HEK293 (cell line): ENCODE data around the gene LIPJ.

Experiments
- CTCF ChIA-PET: fragments of 350-600 bp; formaldehyde crosslinking; extraction: SDS; loops from one replicate; lab custom pipeline; 2021; ENCODE audit warnings: antibody characterized with exemption; lab: Yijun Ruan, JAX
- POLR2A ChIA-PET: fragments of 300-600 bp; formaldehyde crosslinking; extraction: SDS; loops from one replicate; lab custom pipeline; 2020; ENCODE audit warnings: antibody characterized with exemption, inconsistent platforms; lab: Yijun Ruan, JAX
- H3K27ac ChIP-seq: fragments of 200-500 bp; sonication (Bioruptor generic); 2 replicates; pipeline ENCODE4 v1.5.1; 2014; ENCODE audit warnings: low read depth, low read length, control low read depth, inconsistent platforms; ENCODE audit errors: extremely low read depth
- H3K36me3 ChIP-seq, 2 experiments: fragments of 200-500 bp in 1 of 2; sonication (Bioruptor generic) in 1 of 2; 1 replicate in 1 of 2; 2 replicates in 1 of 2; pipeline ENCODE4 v1.5.1; 2014 to 2017; ENCODE audit warnings: inconsistent platforms in 2 of 2, low read length in 2 of 2; ENCODE audit not compliant: control insufficient read depth in 2 of 2, insufficient read depth in 1 of 2
- H3K4me1 ChIP-seq: fragments of 200-500 bp; sonication (Bioruptor generic); 2 replicates; pipeline ENCODE4 v1.5.1; 2014; ENCODE audit warnings: mild to moderate bottlenecking, low read length, inconsistent platforms; ENCODE audit not compliant: control insufficient read depth, insufficient read depth
- H3K4me3 ChIP-seq: 2 replicates; pipeline ENCODE4 v1.5.1; 2011; ENCODE audit warnings: low read depth, mild to moderate bottlenecking, control low read depth, low read length, moderate library complexity
- H3K9me3 ChIP-seq: fragments of 200-500 bp; sonication (Bioruptor generic); 2 replicates; pipeline ENCODE4 v1.5.1; 2014; ENCODE audit warnings: low read depth, low read length, inconsistent platforms; ENCODE audit not compliant: control insufficient read depth, insufficient read depth
- GLI4 ChIP-seq: fragments of 450-650 bp; formaldehyde crosslinking; IDR thresholded peaks from 2 replicates; pipeline ENCODE4 v1.5.1; 2016; ENCODE audit warnings: missing biosample characterization, missing genetic modification characterization
- PRDM6 ChIP-seq: fragments of 450-650 bp; formaldehyde crosslinking; IDR thresholded peaks from 2 replicates; pipeline ENCODE4 v1.5.1; 2017; ENCODE audit warnings: missing biosample characterization, missing genetic modification characterization
- SCRT2 ChIP-seq: fragments of 450-650 bp; formaldehyde crosslinking; IDR thresholded peaks from 2 replicates; pipeline ENCODE4 v1.5.1; 2016; ENCODE audit warnings: missing biosample characterization, missing genetic modification characterization
- ZBTB44 ChIP-seq: fragments of 450-650 bp; IDR thresholded peaks from 2 replicates; pipeline ENCODE4 v1.5.1; 2018; ENCODE audit warnings: missing biosample characterization, mild to moderate bottlenecking, missing genetic modification characterization
- ZNF132 ChIP-seq: fragments of 450-650 bp; formaldehyde crosslinking; IDR thresholded peaks from 2 replicates; pipeline ENCODE4 v1.5.1; 2017; ENCODE audit warnings: missing biosample characterization, missing genetic modification characterization, borderline replicate concordance
- ZNF280D ChIP-seq: fragments of 450-650 bp; formaldehyde crosslinking; IDR thresholded peaks from 2 replicates; pipeline ENCODE4 v1.5.1; 2016; ENCODE audit warnings: missing biosample characterization, missing genetic modification characterization
- ZNF391 ChIP-seq: fragments of 450-650 bp; formaldehyde crosslinking; IDR thresholded peaks from 2 replicates; pipeline ENCODE4 v1.5.1; 2016; ENCODE audit warnings: low read depth, missing biosample characterization, missing genetic modification characterization, borderline replicate concordance
- ZNF394 ChIP-seq: fragments of 450-650 bp; formaldehyde crosslinking; IDR thresholded peaks from 2 replicates; pipeline ENCODE4 v1.5.1; 2016; ENCODE audit warnings: missing biosample characterization, missing genetic modification characterization, mild to moderate bottlenecking, moderate library complexity, borderline replicate concordance
- ZNF48 ChIP-seq: fragments of 450-650 bp; formaldehyde crosslinking; IDR thresholded peaks from 2 replicates; pipeline ENCODE4 v1.5.1; 2016; ENCODE audit warnings: missing biosample characterization, missing genetic modification characterization
- ZNF654 ChIP-seq: fragments of 450-650 bp; formaldehyde crosslinking; IDR thresholded peaks from 2 replicates; pipeline ENCODE4 v1.5.1; 2016; ENCODE audit warnings: low read depth, missing biosample characterization, missing genetic modification characterization
- TF ChIP-seq, protein P1 (sequence below): fragments of 450-650 bp; formaldehyde crosslinking; IDR thresholded peaks from 2 replicates; pipeline ENCODE4 v1.5.1; 2016; ENCODE audit warnings: missing biosample characterization, missing genetic modification characterization
- TF ChIP-seq, protein P2 (sequence below): fragments of 450-650 bp; formaldehyde crosslinking; IDR thresholded peaks from 2 replicates; pipeline ENCODE4 v1.5.1; 2016; ENCODE audit warnings: missing biosample characterization, missing genetic modification characterization
- TF ChIP-seq, protein P3 (sequence below): fragments of 450-650 bp; formaldehyde crosslinking; conservative IDR thresholded peaks from 2 replicates; pipeline ENCODE4 v1.5.1; 2016; ENCODE audit warnings: low read depth, missing biosample characterization, missing genetic modification characterization

Gene LIPJ

DNA sequence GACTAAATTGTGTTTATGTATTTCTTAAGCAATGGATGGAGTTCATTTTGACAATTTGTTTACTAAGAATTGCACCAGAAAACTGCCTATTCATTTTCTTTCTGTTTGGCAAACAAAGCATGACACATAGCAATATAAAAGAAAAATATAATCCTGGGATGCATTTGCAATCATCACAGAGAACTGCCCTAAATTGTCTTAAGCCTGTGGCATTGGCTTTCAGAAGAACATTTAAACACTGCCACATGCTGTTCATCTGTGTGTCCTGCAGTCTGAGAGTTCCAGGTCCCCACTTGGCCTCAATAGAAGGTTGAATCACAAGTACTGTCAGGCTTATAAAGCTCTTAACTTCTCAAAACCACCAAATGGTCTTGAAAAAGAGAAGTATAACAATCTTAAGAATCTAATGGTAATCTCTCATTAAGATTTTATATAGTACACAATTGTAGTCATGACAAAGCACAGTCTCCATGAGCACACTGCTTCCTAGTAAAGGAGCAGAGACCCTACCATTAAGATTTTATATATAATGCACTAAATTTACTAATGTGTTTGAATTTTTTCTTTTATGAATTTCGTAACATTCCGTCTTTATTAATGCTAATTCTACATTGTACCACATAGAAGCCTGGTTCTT, 33.3 kb upstream of the LIPJ start:
- no peak overlapping the region for H3K27ac ChIP-seq
- POLR2A ChIA-PET: no interaction called here
- no peaks in the 10 kb centered on the region for H3K9me3 ChIP-seq
- no peak overlapping the region for H3K4me3 ChIP-seq
- no peaks in the 10 kb centered on the region for H3K36me3 ChIP-seq
- CTCF ChIA-PET: interaction anchor here (0.6 to 4.2 kb wide), 20 partner anchors 8 to 868 kb away, joined by 3 to 28 read pairs (median 4); no protein-coding TSS in a partner anchor
- H3K4me1 ChIP-seq: no peaks in the 10 kb centered on the region
- no peak for TF ChIP-seq ZNF391 (tag by site-specific recombination)
- TF ChIP-seq, protein P1, sequence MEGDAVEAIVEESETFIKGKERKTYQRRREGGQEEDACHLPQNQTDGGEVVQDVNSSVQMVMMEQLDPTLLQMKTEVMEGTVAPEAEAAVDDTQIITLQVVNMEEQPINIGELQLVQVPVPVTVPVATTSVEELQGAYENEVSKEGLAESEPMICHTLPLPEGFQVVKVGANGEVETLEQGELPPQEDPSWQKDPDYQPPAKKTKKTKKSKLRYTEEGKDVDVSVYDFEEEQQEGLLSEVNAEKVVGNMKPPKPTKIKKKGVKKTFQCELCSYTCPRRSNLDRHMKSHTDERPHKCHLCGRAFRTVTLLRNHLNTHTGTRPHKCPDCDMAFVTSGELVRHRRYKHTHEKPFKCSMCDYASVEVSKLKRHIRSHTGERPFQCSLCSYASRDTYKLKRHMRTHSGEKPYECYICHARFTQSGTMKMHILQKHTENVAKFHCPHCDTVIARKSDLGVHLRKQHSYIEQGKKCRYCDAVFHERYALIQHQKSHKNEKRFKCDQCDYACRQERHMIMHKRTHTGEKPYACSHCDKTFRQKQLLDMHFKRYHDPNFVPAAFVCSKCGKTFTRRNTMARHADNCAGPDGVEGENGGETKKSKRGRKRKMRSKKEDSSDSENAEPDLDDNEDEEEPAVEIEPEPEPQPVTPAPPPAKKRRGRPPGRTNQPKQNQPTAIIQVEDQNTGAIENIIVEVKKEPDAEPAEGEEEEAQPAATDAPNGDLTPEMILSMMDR (tag by site-specific recombination): 0 out of 2 replicates have a peak, but pooled peaks have one; percentile 41
- TF ChIP-seq SCRT2 (tag by site-specific recombination): peak; percentile 48; the same call in 1 of the 2 replicates
- TF ChIP-seq ZBTB44 (tag by site-specific recombination): peak; percentile 51; the same call in 1 of the 2 replicates
- TF ChIP-seq ZNF654 (tag by site-specific recombination): peak; percentile 92
- TF ChIP-seq ZNF280D (tag by site-specific recombination): no peak
- TF ChIP-seq PRDM6 (tag by site-specific recombination): 0 out of 2 replicates have a peak, but pooled peaks have one; percentile 11
- TF ChIP-seq, protein P2, sequence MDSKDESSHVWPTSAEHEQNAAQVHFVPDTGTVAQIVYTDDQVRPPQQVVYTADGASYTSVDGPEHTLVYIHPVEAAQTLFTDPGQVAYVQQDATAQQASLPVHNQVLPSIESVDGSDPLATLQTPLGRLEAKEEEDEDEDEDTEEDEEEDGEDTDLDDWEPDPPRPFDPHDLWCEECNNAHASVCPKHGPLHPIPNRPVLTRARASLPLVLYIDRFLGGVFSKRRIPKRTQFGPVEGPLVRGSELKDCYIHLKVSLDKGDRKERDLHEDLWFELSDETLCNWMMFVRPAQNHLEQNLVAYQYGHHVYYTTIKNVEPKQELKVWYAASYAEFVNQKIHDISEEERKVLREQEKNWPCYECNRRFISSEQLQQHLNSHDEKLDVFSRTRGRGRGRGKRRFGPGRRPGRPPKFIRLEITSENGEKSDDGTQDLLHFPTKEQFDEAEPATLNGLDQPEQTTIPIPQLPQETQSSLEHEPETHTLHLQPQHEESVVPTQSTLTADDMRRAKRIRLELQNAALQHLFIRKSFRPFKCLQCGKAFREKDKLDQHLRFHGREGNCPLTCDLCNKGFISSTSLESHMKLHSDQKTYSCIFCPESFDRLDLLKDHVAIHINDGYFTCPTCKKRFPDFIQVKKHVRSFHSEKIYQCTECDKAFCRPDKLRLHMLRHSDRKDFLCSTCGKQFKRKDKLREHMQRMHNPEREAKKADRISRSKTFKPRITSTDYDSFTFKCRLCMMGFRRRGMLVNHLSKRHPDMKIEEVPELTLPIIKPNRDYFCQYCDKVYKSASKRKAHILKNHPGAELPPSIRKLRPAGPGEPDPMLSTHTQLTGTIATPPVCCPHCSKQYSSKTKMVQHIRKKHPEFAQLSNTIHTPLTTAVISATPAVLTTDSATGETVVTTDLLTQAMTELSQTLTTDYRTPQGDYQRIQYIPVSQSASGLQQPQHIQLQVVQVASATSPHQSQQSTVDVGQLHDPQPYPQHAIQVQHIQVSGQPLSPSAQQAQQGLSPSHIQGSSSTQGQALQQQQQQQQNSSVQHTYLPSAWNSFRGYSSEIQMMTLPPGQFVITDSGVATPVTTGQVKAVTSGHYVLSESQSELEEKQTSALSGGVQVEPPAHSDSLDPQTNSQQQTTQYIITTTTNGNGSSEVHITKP (tag by site-specific recombination): peak; percentile 22; the same call in 1 of the 2 replicates

GRCh38 chr10:88555190-88555908, 31.2 kb upstream of the LIPJ start:
- POLR2A ChIA-PET: no interaction called here
- Histone ChIP-seq H3K36me3 (no peaks in the 10 kb centered on the region), H3K9me3 (no peaks in the 10 kb centered on the region), H3K4me3 (no peak overlapping the region), H3K4me1 (no peaks in the 10 kb centered on the region), H3K27ac (no peak overlapping the region)
- CTCF ChIA-PET: interaction anchor here (0.6 to 4.2 kb wide), 7 partner anchors 10 to 705 kb away, joined by 3 to 28 read pairs (median 4); no protein-coding TSS in a partner anchor
- TF ChIP-seq GLI4 (tag by site-specific recombination): no peak
- TF ChIP-seq, protein P3, sequence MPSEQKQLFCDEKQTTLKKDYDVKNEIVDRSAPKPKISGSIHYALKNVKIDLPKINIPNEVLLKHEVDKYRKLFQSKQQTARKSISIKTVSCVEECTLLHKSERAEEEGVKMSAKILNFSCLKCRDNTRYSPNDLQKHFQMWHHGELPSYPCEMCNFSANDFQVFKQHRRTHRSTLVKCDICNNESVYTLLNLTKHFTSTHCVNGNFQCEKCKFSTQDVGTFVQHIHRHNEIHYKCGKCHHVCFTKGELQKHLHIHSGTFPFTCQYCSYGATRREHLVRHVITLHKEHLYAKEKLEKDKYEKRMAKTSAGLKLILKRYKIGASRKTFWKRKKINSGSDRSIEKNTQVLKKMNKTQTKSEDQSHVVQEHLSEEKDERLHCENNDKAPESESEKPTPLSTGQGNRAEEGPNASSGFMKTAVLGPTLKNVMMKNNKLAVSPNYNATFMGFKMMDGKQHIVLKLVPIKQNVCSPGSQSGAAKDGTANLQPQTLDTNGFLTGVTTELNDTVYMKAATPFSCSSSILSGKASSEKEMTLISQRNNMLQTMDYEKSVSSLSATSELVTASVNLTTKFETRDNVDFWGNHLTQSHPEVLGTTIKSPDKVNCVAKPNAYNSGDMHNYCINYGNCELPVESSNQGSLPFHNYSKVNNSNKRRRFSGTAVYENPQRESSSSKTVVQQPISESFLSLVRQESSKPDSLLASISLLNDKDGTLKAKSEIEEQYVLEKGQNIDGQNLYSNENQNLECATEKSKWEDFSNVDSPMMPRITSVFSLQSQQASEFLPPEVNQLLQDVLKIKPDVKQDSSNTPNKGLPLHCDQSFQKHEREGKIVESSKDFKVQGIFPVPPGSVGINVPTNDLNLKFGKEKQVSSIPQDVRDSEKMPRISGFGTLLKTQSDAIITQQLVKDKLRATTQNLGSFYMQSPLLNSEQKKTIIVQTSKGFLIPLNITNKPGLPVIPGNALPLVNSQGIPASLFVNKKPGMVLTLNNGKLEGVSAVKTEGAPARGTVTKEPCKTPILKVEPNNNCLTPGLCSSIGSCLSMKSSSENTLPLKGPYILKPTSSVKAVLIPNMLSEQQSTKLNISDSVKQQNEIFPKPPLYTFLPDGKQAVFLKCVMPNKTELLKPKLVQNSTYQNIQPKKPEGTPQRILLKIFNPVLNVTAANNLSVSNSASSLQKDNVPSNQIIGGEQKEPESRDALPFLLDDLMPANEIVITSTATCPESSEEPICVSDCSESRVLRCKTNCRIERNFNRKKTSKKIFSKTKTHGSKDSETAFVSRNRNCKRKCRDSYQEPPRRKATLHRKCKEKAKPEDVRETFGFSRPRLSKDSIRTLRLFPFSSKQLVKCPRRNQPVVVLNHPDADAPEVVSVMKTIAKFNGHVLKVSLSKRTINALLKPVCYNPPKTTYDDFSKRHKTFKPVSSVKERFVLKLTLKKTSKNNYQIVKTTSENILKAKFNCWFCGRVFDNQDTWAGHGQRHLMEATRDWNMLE: no peak
- TF ChIP-seq ZNF394 (tag by site-specific recombination): no peak
- TF ChIP-seq ZNF132 (tag by site-specific recombination): no peak
- no peak for TF ChIP-seq ZNF48 (tag by site-specific recombination)
